ENCODE measurements around the gene FHIT. TPM values are rescaled to one million over a fixed set of nuclear protein-coding genes. Genes with fewer than 3 reads are reported as not detected.
A peak's percentile ranks its signal among the peaks of the same experiment; 100 is the strongest.

Gene FHIT
- total RNA-seq, 1 donor from 2014 or later: 16.1 TPM

DNA sequence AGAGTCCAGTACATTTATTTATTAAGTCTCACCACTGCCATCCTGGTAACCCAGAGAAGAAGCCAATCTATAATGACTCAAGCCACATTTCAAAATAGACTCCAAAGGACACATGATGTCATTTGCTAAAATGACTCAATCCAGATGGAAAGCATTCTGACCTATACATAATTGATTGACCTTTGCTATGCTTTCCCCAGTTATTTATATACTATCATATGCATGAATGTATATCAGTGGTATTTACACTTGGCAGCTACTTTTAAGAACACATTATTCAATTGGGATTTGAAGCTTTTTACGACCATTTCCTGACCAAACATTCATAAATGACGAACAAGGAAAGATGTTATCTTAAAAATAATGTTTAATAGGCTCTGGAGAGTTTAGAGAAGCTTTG, 297.2 kb downstream of the FHIT start:
- Mint-ChIP-seq H3K4me1 (ENCODE audit: low read depth) (peaks cover 3% of the 10 kb centered on the region), H3K36me3 (ENCODE audit: insufficient read depth) (no peaks in the 10 kb centered on the region), H3K27ac (no peak overlapping the region), H3K4me3 (ENCODE audit: low read depth) (no peak overlapping the region), H3K9me3 (ENCODE audit: low read depth) (peaks cover 4% of the 10 kb centered on the region), H3K27me3 (no peaks in the 10 kb centered on the region)
- TF ChIP-seq, protein P1, sequence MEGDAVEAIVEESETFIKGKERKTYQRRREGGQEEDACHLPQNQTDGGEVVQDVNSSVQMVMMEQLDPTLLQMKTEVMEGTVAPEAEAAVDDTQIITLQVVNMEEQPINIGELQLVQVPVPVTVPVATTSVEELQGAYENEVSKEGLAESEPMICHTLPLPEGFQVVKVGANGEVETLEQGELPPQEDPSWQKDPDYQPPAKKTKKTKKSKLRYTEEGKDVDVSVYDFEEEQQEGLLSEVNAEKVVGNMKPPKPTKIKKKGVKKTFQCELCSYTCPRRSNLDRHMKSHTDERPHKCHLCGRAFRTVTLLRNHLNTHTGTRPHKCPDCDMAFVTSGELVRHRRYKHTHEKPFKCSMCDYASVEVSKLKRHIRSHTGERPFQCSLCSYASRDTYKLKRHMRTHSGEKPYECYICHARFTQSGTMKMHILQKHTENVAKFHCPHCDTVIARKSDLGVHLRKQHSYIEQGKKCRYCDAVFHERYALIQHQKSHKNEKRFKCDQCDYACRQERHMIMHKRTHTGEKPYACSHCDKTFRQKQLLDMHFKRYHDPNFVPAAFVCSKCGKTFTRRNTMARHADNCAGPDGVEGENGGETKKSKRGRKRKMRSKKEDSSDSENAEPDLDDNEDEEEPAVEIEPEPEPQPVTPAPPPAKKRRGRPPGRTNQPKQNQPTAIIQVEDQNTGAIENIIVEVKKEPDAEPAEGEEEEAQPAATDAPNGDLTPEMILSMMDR (IDR thresholded peaks at IDR 0.05; ENCODE audit: unreplicated experiment): no peak
- DNase-seq (ENCODE audit: low spot score, unreplicated experiment): no peak

DNA sequence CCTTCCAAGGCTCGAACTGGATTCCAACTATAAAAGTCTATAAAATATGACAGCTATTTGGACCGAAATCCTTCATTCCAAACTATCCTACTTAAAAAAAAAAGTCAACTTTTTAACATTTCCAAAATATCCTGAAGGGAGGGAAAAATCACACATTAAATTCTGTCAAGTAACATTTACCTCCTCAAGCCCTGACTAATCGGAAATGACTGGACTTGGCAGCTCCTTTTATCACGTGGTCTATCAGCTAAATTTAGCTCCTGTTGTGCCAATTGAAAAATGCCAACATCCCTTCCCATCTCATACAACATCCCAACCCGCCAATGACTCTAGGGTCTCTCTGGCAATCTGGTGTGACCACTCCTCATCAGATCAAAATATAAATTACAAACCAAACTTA, 297.9 kb downstream of the FHIT start:
- peaks cover 10% of the 10 kb centered on the region for H3K4me1 Mint-ChIP-seq (ENCODE audit: low read depth)
- peaks cover 4% of the 10 kb centered on the region for H3K9me3 Mint-ChIP-seq (ENCODE audit: low read depth)
- DNase-seq (ENCODE audit: low spot score, unreplicated experiment): no peak
- H3K36me3 Mint-ChIP-seq (ENCODE audit: insufficient read depth): no peaks in the 10 kb centered on the region
- no peak overlapping the region for H3K27ac Mint-ChIP-seq
- no peak overlapping the region for H3K4me3 Mint-ChIP-seq (ENCODE audit: low read depth)
- H3K27me3 Mint-ChIP-seq: no peaks in the 10 kb centered on the region
- TF ChIP-seq, protein P1 (IDR thresholded peaks at IDR 0.05; ENCODE audit: unreplicated experiment): no peak

DNA sequence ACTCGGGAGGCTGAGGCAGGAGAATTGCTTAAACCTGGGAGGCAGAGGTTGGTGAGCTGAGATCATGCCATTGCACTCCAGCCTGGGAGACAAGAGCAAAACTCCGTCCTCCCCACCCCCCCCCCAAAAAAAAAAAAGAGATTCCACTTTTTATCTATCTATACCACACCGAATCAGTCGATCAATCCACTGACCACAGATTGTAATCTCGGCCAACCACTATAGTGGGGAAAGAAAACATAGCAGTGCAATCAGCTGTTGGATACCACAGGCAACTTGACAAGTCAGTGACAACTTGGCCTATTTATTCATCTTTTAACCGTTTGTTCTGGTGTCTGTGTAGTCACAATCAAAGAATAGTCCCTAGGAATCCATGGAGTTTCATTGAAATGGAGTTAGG, 299.2 kb downstream of the FHIT start:
- peaks cover 11% of the 10 kb centered on the region for H3K4me1 Mint-ChIP-seq (ENCODE audit: low read depth)
- DNase-seq (ENCODE audit: low spot score, unreplicated experiment): no peak
- no peaks in the 10 kb centered on the region for H3K27me3 Mint-ChIP-seq
- no peaks in the 10 kb centered on the region for H3K36me3 Mint-ChIP-seq (ENCODE audit: insufficient read depth)
- TF ChIP-seq, protein P1 (IDR thresholded peaks at IDR 0.05; ENCODE audit: unreplicated experiment): no peak
- no peak overlapping the region for H3K27ac Mint-ChIP-seq
- H3K4me3 Mint-ChIP-seq (ENCODE audit: low read depth): no peak overlapping the region
- H3K9me3 Mint-ChIP-seq (ENCODE audit: low read depth): peaks cover 4% of the 10 kb centered on the region

- TF ChIP-seq, protein P1 (IDR thresholded peaks at IDR 0.05; ENCODE audit: unreplicated experiment): no peak
- H3K27ac Mint-ChIP-seq: no peak overlapping the region
- no peaks in the 10 kb centered on the region for H3K9me3 Mint-ChIP-seq (ENCODE audit: low read depth)
- no peak overlapping the region for H3K4me3 Mint-ChIP-seq (ENCODE audit: low read depth)
- H3K36me3 Mint-ChIP-seq (ENCODE audit: insufficient read depth): no peaks in the 10 kb centered on the region
- no peaks in the 10 kb centered on the region for H3K27me3 Mint-ChIP-seq
- DNase-seq (ENCODE audit: low spot score, unreplicated experiment): no peak
- peaks cover 11% of the 10 kb centered on the region for H3K4me1 Mint-ChIP-seq (ENCODE audit: low read depth)
Measured at GRCh38 chr3:60949146-60949545, 302.1 kb downstream of the FHIT start.

GRCh38 chr3:60948488-60948887, 302.8 kb downstream of the FHIT start:
- no peaks in the 10 kb centered on the region for H3K9me3 Mint-ChIP-seq (ENCODE audit: low read depth)
- H3K27me3 Mint-ChIP-seq: no peaks in the 10 kb centered on the region
- TF ChIP-seq, protein P1 (IDR thresholded peaks at IDR 0.05; ENCODE audit: unreplicated experiment): peak; percentile 30
- peaks cover 11% of the 10 kb centered on the region for H3K4me1 Mint-ChIP-seq (ENCODE audit: low read depth)
- H3K27ac Mint-ChIP-seq: no peak overlapping the region
- no peak for DNase-seq (ENCODE audit: low spot score, unreplicated experiment)
- H3K36me3 Mint-ChIP-seq (ENCODE audit: insufficient read depth): no peaks in the 10 kb centered on the region
- no peak overlapping the region for H3K4me3 Mint-ChIP-seq (ENCODE audit: low read depth)
